Parathyroid adenoma (tissue), 2 donors: Measurements from ENCODE around the gene OTOG.

Experiments used
- H2AFZ ChIP-seq: fragments of 300-600 bp; sonication (generic); one replicate; pipeline ENCODE4 v1.7.0; 2017; ENCODE audit warnings: antibody characterized with exemption, mild to moderate bottlenecking
- H3K27ac ChIP-seq: fragments of 300-600 bp; sonication (generic); one replicate; pipeline ENCODE4 v1.7.0; 2017
- H3K27me3 ChIP-seq: fragments of 300-600 bp; sonication (generic); one replicate; pipeline ENCODE4 v1.7.0; 2017; ENCODE audit warnings: low read length; ENCODE audit not compliant: control insufficient read depth, insufficient read depth
- H3K36me3 ChIP-seq: fragments of 300-600 bp; sonication (generic); one replicate; pipeline ENCODE4 v1.7.0; 2017; ENCODE audit warnings: low read length; ENCODE audit not compliant: control insufficient read depth, insufficient read depth
- H3K4me1 ChIP-seq: fragments of 300-600 bp; sonication (generic); one replicate; pipeline ENCODE4 v1.7.0; 2017; ENCODE audit warnings: control low read depth
- H3K4me2 ChIP-seq: fragments of 300-600 bp; sonication (generic); one replicate; pipeline ENCODE4 v1.7.0; 2017; ENCODE audit warnings: low read length
- H3K4me3 ChIP-seq: fragments of 300-600 bp; sonication (generic); one replicate; pipeline ENCODE4 v1.7.0; 2017; ENCODE audit warnings: low read depth, low read length
- H3K79me2 ChIP-seq: fragments of 300-600 bp; sonication (generic); one replicate; pipeline ENCODE4 v1.7.0; 2017; ENCODE audit warnings: control low read depth
- H3K9ac ChIP-seq: fragments of 300-600 bp; sonication (generic); one replicate; pipeline ENCODE4 v1.7.0; 2017; ENCODE audit warnings: mild to moderate bottlenecking
- H3K9me3 ChIP-seq: fragments of 300-600 bp; sonication (generic); one replicate; pipeline ENCODE4 v1.7.0; 2017; ENCODE audit warnings: low read length; ENCODE audit not compliant: control insufficient read depth
- CTCF ChIP-seq: fragments of 300-600 bp; sonication (generic); IDR thresholded peaks from one replicate; pipeline ENCODE4 v1.7.0; 2017; ENCODE audit warnings: antibody characterized with exemption, mild to moderate bottlenecking
- donor health status: primary hyperparathyroidism.

The OTOG gene

GRCh38 chr11:17564687-17565042 lies 17.6 kb downstream of the OTOG start:
- Histone ChIP-seq H3K4me1 (no peaks in the 10 kb centered on the region), H3K4me2 (no peak overlapping the region), H2AFZ (no peak overlapping the region), H3K4me3 (no peak overlapping the region), H3K9ac (no peak overlapping the region), H3K9me3 (no peaks in the 10 kb centered on the region), H3K27me3 (no peaks in the 10 kb centered on the region), H3K36me3 (no peaks in the 10 kb centered on the region), H3K79me2 (no peaks in the 10 kb centered on the region), H3K27ac (no peak overlapping the region)
- TF ChIP-seq CTCF: no peak

- Histone ChIP-seq H3K79me2 (no peaks in the 10 kb centered on the region), H3K27ac (no peak overlapping the region), H3K9me3 (no peaks in the 10 kb centered on the region), H3K36me3 (no peaks in the 10 kb centered on the region), H3K9ac (no peak overlapping the region), H3K4me3 (no peak overlapping the region), H3K27me3 (no peaks in the 10 kb centered on the region), H3K4me2 (no peak overlapping the region), H3K4me1 (no peaks in the 10 kb centered on the region), H2AFZ (no peak overlapping the region)
- TF ChIP-seq CTCF: no peak
Measured at GRCh38 chr11:17568944-17569343, 21.9 kb downstream of the OTOG start.

- no peak overlapping the region for H3K4me3 ChIP-seq
- no peaks in the 10 kb centered on the region for H3K9me3 ChIP-seq
- H3K9ac ChIP-seq: no peak overlapping the region
- no peaks in the 10 kb centered on the region for H3K27me3 ChIP-seq
- no peaks in the 10 kb centered on the region for H3K36me3 ChIP-seq
- no peaks in the 10 kb centered on the region for H3K4me1 ChIP-seq
- no peak overlapping the region for H2AFZ ChIP-seq
- TF ChIP-seq CTCF: no peak
- no peak overlapping the region for H3K27ac ChIP-seq
- H3K79me2 ChIP-seq: no peaks in the 10 kb centered on the region
- no peak overlapping the region for H3K4me2 ChIP-seq
Measured at GRCh38 chr11:17570034-17570433, 23.0 kb downstream of the OTOG start.

- no peak overlapping the region for H2AFZ ChIP-seq
- no peak overlapping the region for H3K4me2 ChIP-seq
- H3K9me3 ChIP-seq: no peaks in the 10 kb centered on the region
- H3K79me2 ChIP-seq: no peaks in the 10 kb centered on the region
- no peak overlapping the region for H3K4me3 ChIP-seq
- H3K4me1 ChIP-seq: no peaks in the 10 kb centered on the region
- no peak overlapping the region for H3K9ac ChIP-seq
- H3K27ac ChIP-seq: no peak overlapping the region
- TF ChIP-seq CTCF: no peak
- no peaks in the 10 kb centered on the region for H3K27me3 ChIP-seq
- H3K36me3 ChIP-seq: no peaks in the 10 kb centered on the region
Measured at GRCh38 chr11:17571431-17572358, 24.6 kb downstream of the OTOG start.

- no peaks in the 10 kb centered on the region for H3K27me3 ChIP-seq
- no peak overlapping the region for H3K27ac ChIP-seq
- no peaks in the 10 kb centered on the region for H3K9me3 ChIP-seq
- H3K4me1 ChIP-seq: no peaks in the 10 kb centered on the region
- H3K4me2 ChIP-seq: no peak overlapping the region
- H3K4me3 ChIP-seq: no peak overlapping the region
- H2AFZ ChIP-seq: no peak overlapping the region
- no peaks in the 10 kb centered on the region for H3K36me3 ChIP-seq
- no peak for TF ChIP-seq CTCF
- H3K79me2 ChIP-seq: no peaks in the 10 kb centered on the region
- no peak overlapping the region for H3K9ac ChIP-seq
Measured at GRCh38 chr11:17572359-17572690, 25.3 kb downstream of the OTOG start.
